Esophagus (tissue), 2 donors: Measurements from ENCODE around the gene MKLN1. TPM values are rescaled to one million over a fixed set of nuclear protein-coding genes. Genes with fewer than 3 reads are reported as not detected.
"Not testable (repeated sequence)": the region's sequence is repeated elsewhere in the genome, so short reads cannot be mapped to it uniquely, and the experiment has no call there.

Experiments
- H3K27ac ChIP-seq, 2 donors: one replicate each; pipeline ENCODE4 v1.5.1; 2013; ENCODE audit warnings: low read depth in 2 of 2, mild to moderate bottlenecking in 2 of 2, inconsistent platforms in 1 of 2, low read length in 1 of 2, moderate library complexity in 1 of 2
- H3K27me3 ChIP-seq, 2 donors: one replicate each; pipeline ENCODE4 v1.6.1; 2013; ENCODE audit warnings: low read length in 2 of 2, control low read depth in 1 of 2, mild to moderate bottlenecking in 1 of 2; ENCODE audit not compliant: insufficient read depth in 2 of 2, control insufficient read depth in 1 of 2
- H3K36me3 ChIP-seq, 2 donors: one replicate each; pipeline ENCODE4 v1.6.1; 2013; ENCODE audit warnings: low read length in 1 of 2; ENCODE audit not compliant: control insufficient read depth in 2 of 2, insufficient read depth in 2 of 2
- H3K4me1 ChIP-seq, 2 donors: one replicate each; pipeline ENCODE4 v1.6.1; 2013; ENCODE audit warnings: low read length in 1 of 2; ENCODE audit not compliant: control insufficient read depth in 2 of 2, insufficient read depth in 2 of 2
- H3K4me3 ChIP-seq, 2 donors: one replicate each; pipeline ENCODE4 v1.5.1; 2013; ENCODE audit warnings: low read length in 2 of 2, mild to moderate bottlenecking in 2 of 2, low read depth in 1 of 2, moderate library complexity in 1 of 2
- H3K9me3 ChIP-seq, 2 donors: one replicate each; pipeline ENCODE4 v1.6.1; 2013; ENCODE audit warnings: mild to moderate bottlenecking in 2 of 2, low read depth in 1 of 2, low read length in 1 of 2, moderate library complexity in 1 of 2; ENCODE audit not compliant: control insufficient read depth in 2 of 2, insufficient read depth in 1 of 2
- WGBS, 2 donors: extraction: QIAGEN DNeasy Blood & Tissue Kit; methylation state at CpG; one replicate each; pipeline ENCODE4 v1.1.7; 2013; 5-methylcytosine and 5-hydroxymethylcytosine counted together
- polyA plus RNA-seq, 2 donors: library from polyadenylated mRNA; stranded (reverse); fragments of 200-250 nt; gene quantifications; one replicate each; pipeline ENCODE4 v1.2.3, GENCODE V29; 2013
- donor health status: healthy with polysubstance abuse.
- donor health status: Bipolar disorder and iron deficiency.

Gene MKLN1
- polyA plus RNA-seq, 2 donors, result 8.4 to 9.3 TPM

GRCh38 chr7:131498237-131498885 is 170.7 kb downstream of the MKLN1 start:
- Histone ChIP-seq H3K9me3 (no peaks in the 10 kb centered on the region), H3K4me1 (no peaks in the 10 kb centered on the region), H3K27ac (peak overlapping the region in 1 of 2 donors; percentile 40), H3K36me3 (no peaks in the 10 kb centered on the region), H3K27me3 (no peaks in the 10 kb centered on the region), H3K4me3 (no peak overlapping the region)
- WGBS, 2 donors, result 79 to 92% methylated on average over 4 of the region's 4 CpGs

GRCh38 chr7:131499801-131500200 is 172.1 kb downstream of the MKLN1 start:
- H3K4me1 ChIP-seq, result no peaks in the 10 kb centered on the region
- no peak overlapping the region for H3K27ac ChIP-seq
- H3K9me3 ChIP-seq, result no peaks in the 10 kb centered on the region
- H3K36me3 ChIP-seq, result no peaks in the 10 kb centered on the region
- no peak overlapping the region for H3K4me3 ChIP-seq
- H3K27me3 ChIP-seq, result no peaks in the 10 kb centered on the region
- 90 to 92% methylated on average over 6 of the region's 6 CpGs for WGBS, 2 donors

- H3K27me3 ChIP-seq, result no peaks in the 10 kb centered on the region
- H3K4me1 ChIP-seq, result no peaks in the 10 kb centered on the region
- H3K9me3 ChIP-seq, result no peaks in the 10 kb centered on the region
- 93 to 94% methylated on average over 1 of the region's 1 CpG for WGBS, 2 donors
- no peak overlapping the region for H3K27ac ChIP-seq
- no peak overlapping the region for H3K4me3 ChIP-seq
- no peaks in the 10 kb centered on the region for H3K36me3 ChIP-seq
Measured at GRCh38 chr7:131500357-131500756, 172.7 kb downstream of the MKLN1 start.

GRCh38 chr7:131501422-131501821 is 173.7 kb downstream of the MKLN1 start:
- Histone ChIP-seq H3K4me1 (no peaks in the 10 kb centered on the region), H3K9me3 (no peaks in the 10 kb centered on the region), H3K27ac (no peak overlapping the region), H3K4me3 (no peak overlapping the region), H3K36me3 (no peaks in the 10 kb centered on the region), H3K27me3 (no peaks in the 10 kb centered on the region)
- 64 to 69% methylated on average over 3 of the region's 3 CpGs for WGBS, 2 donors

GRCh38 chr7:131501930-131502685 is 174.4 kb downstream of the MKLN1 start:
- no peaks in the 10 kb centered on the region for H3K9me3 ChIP-seq
- H3K4me1 ChIP-seq, result no peaks in the 10 kb centered on the region
- WGBS, 2 donors, result 81 to 82% methylated on average over 14 of the region's 14 CpGs
- H3K27ac ChIP-seq, result no peak overlapping the region
- no peaks in the 10 kb centered on the region for H3K27me3 ChIP-seq
- no peak overlapping the region for H3K4me3 ChIP-seq
- no peaks in the 10 kb centered on the region for H3K36me3 ChIP-seq

- H3K27me3 ChIP-seq, result no peaks in the 10 kb centered on the region
Measured at GRCh38 chr7:131502810-131503508, 175.3 kb downstream of the MKLN1 start.

GRCh38 chr7:131503639-131504038 is 176.0 kb downstream of the MKLN1 start:
- H3K36me3 ChIP-seq, result no peaks in the 10 kb centered on the region
- H3K4me1 ChIP-seq, result no peaks in the 10 kb centered on the region
- no peak overlapping the region for H3K27ac ChIP-seq
- H3K4me3 ChIP-seq, result no peak overlapping the region
- no peaks in the 10 kb centered on the region for H3K27me3 ChIP-seq
- H3K9me3 ChIP-seq, result no peaks in the 10 kb centered on the region
- WGBS, 2 donors, result 54 to 63% methylated on average over 6 of the region's 6 CpGs

More at GRCh38 chr7:131502810-131503508, 175.3 kb downstream of the MKLN1 start:
- H3K27ac ChIP-seq, result no peak overlapping the region
- 49 to 62% methylated on average over 9 of the region's 9 CpGs for WGBS, 2 donors
- H3K4me3 ChIP-seq, result no peak overlapping the region
- no peaks in the 10 kb centered on the region for H3K36me3 ChIP-seq
- H3K9me3 ChIP-seq, result no peaks in the 10 kb centered on the region
- no peaks in the 10 kb centered on the region for H3K4me1 ChIP-seq

- 83 to 87% methylated on average over 12 to 14 of the region's 14 CpGs for WGBS, 2 donors
- no peaks in the 10 kb centered on the region for H3K27me3 ChIP-seq
- H3K36me3 ChIP-seq, result no peaks in the 10 kb centered on the region
- H3K4me1 ChIP-seq, result no peaks in the 10 kb centered on the region
- no peak overlapping the region for H3K27ac ChIP-seq
- no peak overlapping the region for H3K4me3 ChIP-seq
- H3K9me3 ChIP-seq, result no peaks in the 10 kb centered on the region
Measured at GRCh38 chr7:131504157-131504899, 176.7 kb downstream of the MKLN1 start.

- 77 to 82% methylated on average over 8 of the region's 8 CpGs for WGBS, 2 donors
- not testable (repeated sequence) for H3K27ac ChIP-seq, H3K4me1 ChIP-seq, H3K4me3 ChIP-seq, H3K9me3 ChIP-seq, H3K36me3 ChIP-seq, H3K27me3 ChIP-seq
Measured at GRCh38 chr7:131505037-131505620, 177.5 kb downstream of the MKLN1 start.
